Neutrophil (primary cell): ENCODE measurements around the gene CHD9.
A peak's percentile ranks its signal among the peaks of the same experiment; 100 is the strongest.

ENCODE experiments used
- H3K27ac ChIP-seq: fragments of 200-600 bp; sonication (generic); 2 replicates; pipeline ENCODE4 v1.5.1; 2016; ENCODE audit warnings: mild to moderate bottlenecking, moderate library complexity
- H3K27me3 ChIP-seq: fragments of 200-600 bp; sonication (generic); 2 replicates; pipeline ENCODE4 v1.6.0; 2016; ENCODE audit warnings: mild to moderate bottlenecking
- H3K36me3 ChIP-seq: fragments of 200-600 bp; sonication (generic); 2 replicates; pipeline ENCODE4 v1.5.1; 2017
- H3K4me1 ChIP-seq, 2 experiments: fragments of 200-600 bp in 1 of 2; sonication (generic) in 1 of 2; 1 replicate in 1 of 2; 2 replicates in 1 of 2; pipeline versions ENCODE4 v1.5.1 to v1.6.1; 2013 to 2016; ENCODE audit warnings: low read depth in 1 of 2, low read length in 1 of 2, mild to moderate bottlenecking in 1 of 2, moderate library complexity in 1 of 2; ENCODE audit not compliant: control insufficient read depth in 1 of 2, insufficient read depth in 1 of 2
- H3K4me3 ChIP-seq, 2 experiments: fragments of 200-600 bp in 1 of 2; sonication (generic) in 1 of 2; 1 replicate in 1 of 2; 2 replicates in 1 of 2; pipeline ENCODE4 v1.5.1; 2013 to 2016; ENCODE audit warnings: low read depth in 1 of 2, low read length in 1 of 2, mild to moderate bottlenecking in 1 of 2, moderate library complexity in 1 of 2
- H3K9me3 ChIP-seq: fragments of 200-600 bp; sonication (generic); 2 replicates; pipeline ENCODE4 v1.5.1; 2016
- TF ChIP-seq, protein P1 (sequence below): fragments of 200-600 bp; sonication (generic); IDR thresholded peaks from 2 replicates; pipeline ENCODE4 v1.5.1; 2016; ENCODE audit warnings: antibody characterized with exemption

CHD9 gene

GRCh38 chr16:53084746-53085334, 30.0 kb downstream of the CHD9 start:
- H3K27ac ChIP-seq: no peak overlapping the region
- H3K9me3 ChIP-seq: no peaks in the 10 kb centered on the region
- no peak overlapping the region for H3K4me3 ChIP-seq
- TF ChIP-seq, protein P1, sequence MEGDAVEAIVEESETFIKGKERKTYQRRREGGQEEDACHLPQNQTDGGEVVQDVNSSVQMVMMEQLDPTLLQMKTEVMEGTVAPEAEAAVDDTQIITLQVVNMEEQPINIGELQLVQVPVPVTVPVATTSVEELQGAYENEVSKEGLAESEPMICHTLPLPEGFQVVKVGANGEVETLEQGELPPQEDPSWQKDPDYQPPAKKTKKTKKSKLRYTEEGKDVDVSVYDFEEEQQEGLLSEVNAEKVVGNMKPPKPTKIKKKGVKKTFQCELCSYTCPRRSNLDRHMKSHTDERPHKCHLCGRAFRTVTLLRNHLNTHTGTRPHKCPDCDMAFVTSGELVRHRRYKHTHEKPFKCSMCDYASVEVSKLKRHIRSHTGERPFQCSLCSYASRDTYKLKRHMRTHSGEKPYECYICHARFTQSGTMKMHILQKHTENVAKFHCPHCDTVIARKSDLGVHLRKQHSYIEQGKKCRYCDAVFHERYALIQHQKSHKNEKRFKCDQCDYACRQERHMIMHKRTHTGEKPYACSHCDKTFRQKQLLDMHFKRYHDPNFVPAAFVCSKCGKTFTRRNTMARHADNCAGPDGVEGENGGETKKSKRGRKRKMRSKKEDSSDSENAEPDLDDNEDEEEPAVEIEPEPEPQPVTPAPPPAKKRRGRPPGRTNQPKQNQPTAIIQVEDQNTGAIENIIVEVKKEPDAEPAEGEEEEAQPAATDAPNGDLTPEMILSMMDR: no peak
- H3K4me1 ChIP-seq: peaks cover 0 to under 1% of the 10 kb centered on the region in 2 experiments
- H3K36me3 ChIP-seq: no peaks in the 10 kb centered on the region
- H3K27me3 ChIP-seq: no peaks in the 10 kb centered on the region

DNA sequence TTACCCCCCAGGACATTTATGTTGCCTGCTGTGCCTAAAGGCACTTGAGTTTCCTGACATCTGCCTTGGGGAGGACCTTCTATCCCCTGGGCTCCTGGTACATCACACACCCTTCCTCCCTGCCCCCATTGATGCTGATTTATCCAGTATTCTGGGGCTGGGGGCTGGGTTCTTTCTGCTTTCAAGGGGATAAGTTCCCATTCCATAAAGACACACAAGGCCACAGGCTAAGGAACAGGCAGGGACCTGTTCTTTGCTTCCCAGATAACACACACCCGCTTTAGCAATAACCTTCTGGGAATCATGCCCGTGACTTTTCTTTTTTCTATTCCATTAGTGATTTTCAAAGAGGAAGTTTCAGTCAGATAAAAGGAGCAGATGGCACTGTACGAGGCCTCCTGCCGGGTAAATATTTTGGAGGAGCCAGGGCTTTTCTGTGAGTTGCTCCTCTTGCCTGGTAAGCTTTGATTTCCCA, 30.6 kb downstream of the CHD9 start:
- TF ChIP-seq, protein P1: no peak

DNA sequence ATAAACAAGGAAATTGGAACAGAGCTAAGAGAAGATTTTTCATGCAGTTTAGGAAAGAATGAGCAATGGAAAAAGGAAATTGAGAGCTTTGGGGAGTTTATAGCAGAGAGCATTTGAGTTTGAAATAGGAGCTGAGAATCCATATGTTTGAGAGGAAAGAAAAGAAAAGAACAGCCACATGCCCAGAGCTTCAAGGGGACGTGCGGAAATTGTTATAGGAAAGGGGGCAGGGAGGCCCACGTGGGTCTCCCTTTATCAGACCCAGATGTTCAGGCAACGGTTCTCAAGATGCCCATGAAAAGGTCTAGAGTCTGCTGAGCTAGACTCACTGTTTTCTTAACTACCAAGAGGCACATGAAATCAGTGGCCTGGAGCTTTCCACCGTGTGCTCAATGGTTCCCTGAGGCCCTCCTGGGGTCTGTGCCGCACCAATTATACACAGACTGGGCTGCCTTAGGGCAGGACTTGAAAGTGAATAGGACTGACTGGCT, 31.2 kb downstream of the CHD9 start:
- no peak overlapping the region for H3K4me3 ChIP-seq
- H3K9me3 ChIP-seq: no peaks in the 10 kb centered on the region
- H3K27ac ChIP-seq: no peak overlapping the region
- TF ChIP-seq, protein P1: no peak
- no peaks in the 10 kb centered on the region for H3K36me3 ChIP-seq
- H3K27me3 ChIP-seq: no peaks in the 10 kb centered on the region
- H3K4me1 ChIP-seq: peaks cover 9 to 11% of the 10 kb centered on the region in 2 experiments

More for the DNA sequence above, 30.6 kb downstream of the CHD9 start:
- Histone ChIP-seq H3K4me3 (no peak overlapping the region), H3K9me3 (no peaks in the 10 kb centered on the region), H3K4me1 (peaks cover 3 to 6% of the 10 kb centered on the region in 2 experiments), H3K27ac (no peak overlapping the region), H3K27me3 (no peaks in the 10 kb centered on the region), H3K36me3 (no peaks in the 10 kb centered on the region)

GRCh38 chr16:53087101-53087500, 32.3 kb downstream of the CHD9 start:
- peaks cover 20 to 23% of the 10 kb centered on the region in 2 experiments for H3K4me1 ChIP-seq
- H3K27ac ChIP-seq: no peak overlapping the region
- no peaks in the 10 kb centered on the region for H3K9me3 ChIP-seq
- no peaks in the 10 kb centered on the region for H3K36me3 ChIP-seq
- H3K27me3 ChIP-seq: no peaks in the 10 kb centered on the region
- TF ChIP-seq, protein P1: no peak
- no peak overlapping the region for H3K4me3 ChIP-seq

GRCh38 chr16:53089434-53090285, 34.9 kb downstream of the CHD9 start:
- Histone ChIP-seq H3K9me3 (no peaks in the 10 kb centered on the region), H3K36me3 (no peaks in the 10 kb centered on the region), H3K27ac (peak overlapping the region; percentile 95), H3K27me3 (no peaks in the 10 kb centered on the region), H3K4me1 (peaks cover 36 to 43% of the 10 kb centered on the region in 2 experiments), H3K4me3 (no peak overlapping the region)
- TF ChIP-seq, protein P1: no peak
